Measurements from ENCODE around the gene PCDH15. TPM values are rescaled to one million over a fixed set of nuclear protein-coding genes. Genes with fewer than 3 reads are reported as not detected.

PCDH15 gene
- total and polyA plus RNA-seq, 2 of the 8 experiments (the other 6 are each of a cell fraction or from before 2014, with no cell fraction given): 0.11 TPM; not detected in 1

DNA sequence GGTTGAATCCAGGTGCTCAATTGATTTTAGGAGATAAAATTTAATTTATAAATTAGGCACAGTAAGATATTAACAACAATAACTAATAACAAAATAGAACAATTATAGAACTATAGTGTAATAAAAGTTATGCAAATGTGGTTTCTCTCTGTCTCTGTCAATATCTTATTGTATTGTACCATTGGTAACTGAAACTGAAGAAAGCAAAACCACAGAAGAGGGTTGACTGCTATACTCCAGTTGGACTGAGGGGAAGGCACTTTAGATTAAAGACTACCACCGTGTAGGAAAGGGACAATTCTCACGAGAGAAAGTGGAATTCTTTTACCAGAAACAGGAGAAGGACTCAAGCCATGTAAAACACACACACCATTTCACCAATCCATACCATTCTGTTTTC lies 967.1 kb downstream of the PCDH15 start:
- H3K36me3 ChIP-seq (ENCODE audit: control insufficient read depth in 2 of 4, insufficient read depth in 4 of 4, low read length in 3 of 4): no peaks in the 10 kb centered on the region
- H4K5ac ChIP-seq (ENCODE audit: insufficient read length, low read depth, low read length): no peak overlapping the region
- no peak overlapping the region for H4K8ac ChIP-seq (ENCODE audit: extremely low read depth, insufficient read depth, low read length)
- DNase-seq (ENCODE audit: low read depth in 1 of 2, low spot score in 2 of 2) (no peak), FAIRE-seq (no peak)
- H4K20me1 ChIP-seq (replicated peaks in 1 of 2; ENCODE audit: control insufficient read depth in 1 of 2, insufficient read depth in 2 of 2, low read length in 2 of 2): no peaks in the 10 kb centered on the region
- no peak overlapping the region for H3K56ac ChIP-seq (replicated peaks; ENCODE audit: insufficient read length, low read depth, low read length)
- no peaks in the 10 kb centered on the region for H3K23me2 ChIP-seq (ENCODE audit: low read depth, low read length)
- H3K14ac ChIP-seq (ENCODE audit: insufficient read length): no peak overlapping the region
- H3K9ac ChIP-seq (replicated peaks in 1 of 4; ENCODE audit: extremely low read depth in 1 of 4, low read depth in 3 of 4, low read length in 3 of 4): no peak overlapping the region
- H2AK5ac ChIP-seq (ENCODE audit: low read depth, low read length): no peak overlapping the region
- H2BK15ac ChIP-seq (ENCODE audit: low read length): no peak overlapping the region
- no peak overlapping the region for H3K4me3 ChIP-seq (ENCODE audit: extremely low read depth in 1 of 4, insufficient read depth in 2 of 4, low read depth in 3 of 4, low read length in 4 of 4)
- CTCF ChIA-PET (ENCODE audit: partially characterized antibody): no interaction called here
- no peak overlapping the region for H3K27ac ChIP-seq (ENCODE audit: low read depth, low read length)
- no peak overlapping the region for H3K4me2 ChIP-seq (ENCODE audit: insufficient read depth in 1 of 2, low read depth in 2 of 2, low read length in 2 of 2)
- POLR2A ChIA-PET (ENCODE audit: partially characterized antibody): no interaction called here
- no peak overlapping the region for H4K91ac ChIP-seq (replicated peaks; ENCODE audit: insufficient read length, low read length)
- H3K4me1 ChIP-seq (replicated peaks in 1 of 4; ENCODE audit: control insufficient read depth in 3 of 4, insufficient read depth in 4 of 4, low read length in 3 of 4): 0 out of 7 replicates have a peak, but pooled peaks cover 0 to 2% (median 0%) of the 10 kb centered on the region in 4 experiments
- no peak overlapping the region for H2BK5ac ChIP-seq (ENCODE audit: low read depth, low read length)
- H2BK12ac ChIP-seq (ENCODE audit: low read depth, low read length): no peak overlapping the region
- H2AFZ ChIP-seq (ENCODE audit: low read length): no peak overlapping the region
- H3K27me3 ChIP-seq (replicated peaks in 1 of 4; ENCODE audit: control insufficient read depth in 3 of 4, extremely low read depth in 1 of 4, insufficient read depth in 3 of 4, low read length in 3 of 4): no peaks in the 10 kb centered on the region
- no peaks in the 10 kb centered on the region for H3K79me2 ChIP-seq (ENCODE audit: control insufficient read depth in 1 of 2, insufficient read depth in 2 of 2, low read length in 2 of 2)
- H3K9me3 ChIP-seq (ENCODE audit: insufficient read depth in 2 of 2, low read depth in 1 of 2, low read length in 1 of 2): no peaks in the 10 kb centered on the region
- H3K4ac ChIP-seq (replicated peaks; ENCODE audit: insufficient read length, low read depth, low read length): no peak overlapping the region
- H3K23ac ChIP-seq (ENCODE audit: insufficient read length): no peak overlapping the region
- H3K18ac ChIP-seq (ENCODE audit: extremely low read depth, low read length): no peak overlapping the region
- no peak overlapping the region for H2BK120ac ChIP-seq (replicated peaks; ENCODE audit: low read depth, low read length)
- no peak overlapping the region for H2BK20ac ChIP-seq (ENCODE audit: low read length)
- no peaks in the 10 kb centered on the region for H3K79me1 ChIP-seq (ENCODE audit: low read depth, low read length)
- WGBS, 2 experiments (ENCODE audit: extremely low coverage in 1 of 2, insufficient coverage in 1 of 2, insufficient read length in 1 of 2, insufficient replicate concordance in 2 of 2, low coverage in 1 of 2, low lambda C conversion rate in 2 of 2, missing lambda C conversion rate in 1 of 2): 84% methylated on average over 2 of the region's 2 CpGs; no CpG with 5 or more reads in 1 of the 2 experiments
- TF ChIP-seq, protein P1, sequence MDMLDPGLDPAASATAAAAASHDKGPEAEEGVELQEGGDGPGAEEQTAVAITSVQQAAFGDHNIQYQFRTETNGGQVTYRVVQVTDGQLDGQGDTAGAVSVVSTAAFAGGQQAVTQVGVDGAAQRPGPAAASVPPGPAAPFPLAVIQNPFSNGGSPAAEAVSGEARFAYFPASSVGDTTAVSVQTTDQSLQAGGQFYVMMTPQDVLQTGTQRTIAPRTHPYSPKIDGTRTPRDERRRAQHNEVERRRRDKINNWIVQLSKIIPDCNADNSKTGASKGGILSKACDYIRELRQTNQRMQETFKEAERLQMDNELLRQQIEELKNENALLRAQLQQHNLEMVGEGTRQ (IDR thresholded peaks at IDR 0.05; ENCODE audit: low read length): no peak
- no peak for TF ChIP-seq GTF2F1 (IDR thresholded peaks at IDR 0.05; ENCODE audit: borderline replicate concordance, low read depth, low read length)
- no peak for TF ChIP-seq ZNF274 (IDR thresholded peaks at IDR 0.05; ENCODE audit: borderline replicate concordance, extremely low read depth, low read length)
- no peak for TF ChIP-seq MAFK (IDR thresholded peaks at IDR 0.05; ENCODE audit: low read depth, low read length)
- no peak for TF ChIP-seq HDAC6 (IDR thresholded peaks at IDR 0.05; ENCODE audit: low read depth, low read length)
- TF ChIP-seq, protein P2, sequence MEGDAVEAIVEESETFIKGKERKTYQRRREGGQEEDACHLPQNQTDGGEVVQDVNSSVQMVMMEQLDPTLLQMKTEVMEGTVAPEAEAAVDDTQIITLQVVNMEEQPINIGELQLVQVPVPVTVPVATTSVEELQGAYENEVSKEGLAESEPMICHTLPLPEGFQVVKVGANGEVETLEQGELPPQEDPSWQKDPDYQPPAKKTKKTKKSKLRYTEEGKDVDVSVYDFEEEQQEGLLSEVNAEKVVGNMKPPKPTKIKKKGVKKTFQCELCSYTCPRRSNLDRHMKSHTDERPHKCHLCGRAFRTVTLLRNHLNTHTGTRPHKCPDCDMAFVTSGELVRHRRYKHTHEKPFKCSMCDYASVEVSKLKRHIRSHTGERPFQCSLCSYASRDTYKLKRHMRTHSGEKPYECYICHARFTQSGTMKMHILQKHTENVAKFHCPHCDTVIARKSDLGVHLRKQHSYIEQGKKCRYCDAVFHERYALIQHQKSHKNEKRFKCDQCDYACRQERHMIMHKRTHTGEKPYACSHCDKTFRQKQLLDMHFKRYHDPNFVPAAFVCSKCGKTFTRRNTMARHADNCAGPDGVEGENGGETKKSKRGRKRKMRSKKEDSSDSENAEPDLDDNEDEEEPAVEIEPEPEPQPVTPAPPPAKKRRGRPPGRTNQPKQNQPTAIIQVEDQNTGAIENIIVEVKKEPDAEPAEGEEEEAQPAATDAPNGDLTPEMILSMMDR (IDR thresholded peaks at IDR 0.05; ENCODE audit: control extremely low read depth in 1 of 3, insufficient read depth in 1 of 3, low read depth in 1 of 3, low read length in 3 of 3): no peak
- no peak for TF ChIP-seq POU5F1 (IDR thresholded peaks at IDR 0.05; ENCODE audit: low read depth, low read length)
- no peak for TF ChIP-seq RXRA (IDR thresholded peaks at IDR 0.05; ENCODE audit: insufficient read depth, low read depth, low read length)
- TF ChIP-seq KDM1A (IDR thresholded peaks at IDR 0.05; ENCODE audit: borderline replicate concordance, low read length): no peak
